ENCODE data around the gene BBS9. TPM values are rescaled to one million over a fixed set of nuclear protein-coding genes. Genes with fewer than 3 reads are reported as not detected.
A peak's percentile ranks its signal among the peaks of the same experiment; 100 is the strongest.

BBS9 gene
- total and polyA plus RNA-seq, 4 experiments from 2014 or later = 13.9 to 27.3 (median 24.8) TPM

DNA sequence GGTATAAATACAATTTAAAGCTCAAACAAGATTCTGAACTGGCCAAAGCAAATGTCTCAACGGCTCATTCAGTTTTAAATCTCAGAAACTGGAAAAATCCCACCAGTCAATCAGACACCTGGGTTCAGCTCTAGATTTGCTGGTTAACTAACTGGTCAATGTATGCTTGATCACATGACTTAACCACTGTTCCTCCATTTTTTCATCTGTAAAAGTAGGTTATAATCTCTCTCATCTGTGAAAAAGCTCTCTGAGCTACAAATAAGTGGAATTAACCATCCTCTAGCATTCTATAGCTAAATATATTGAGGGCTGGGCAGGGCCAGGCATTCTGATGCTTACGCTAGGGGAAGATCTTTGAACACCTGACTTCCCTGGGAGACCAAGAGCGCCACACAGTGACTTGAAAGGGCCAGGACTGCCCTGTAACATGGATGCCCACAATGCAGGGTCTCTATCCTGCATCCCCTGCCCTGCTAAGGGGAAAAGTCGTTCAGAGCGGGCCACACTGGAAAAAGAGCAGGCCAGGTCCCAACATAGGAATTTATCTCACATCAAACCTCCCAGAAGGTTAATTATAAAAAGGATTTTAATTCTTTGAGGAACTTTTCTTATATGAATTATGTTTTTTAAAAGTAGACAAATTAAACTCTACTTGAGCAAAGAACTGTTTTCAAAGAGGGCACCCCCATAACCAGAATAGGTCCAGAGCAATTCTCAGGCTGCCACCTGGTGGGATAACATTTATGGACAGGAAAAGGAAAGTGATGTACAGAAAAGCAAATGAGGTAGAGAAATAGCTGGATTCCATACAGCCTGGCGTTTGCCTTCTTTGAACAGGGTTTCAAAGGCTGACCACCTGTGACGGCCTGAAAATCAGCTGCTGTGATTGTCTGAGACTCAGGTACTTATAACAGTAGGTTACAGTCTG lies 22.0 kb upstream of the BBS9 start:
- H3K27me3 ChIP-seq (ENCODE audit: insufficient read depth, low read length) = no peaks in the 10 kb centered on the region
- Mint-ChIP-seq H3K36me3 (peaks cover 6 to 18% of the 10 kb centered on the region in 2 donors), H3K27ac (peak overlapping the region in 5 of 7 donors; percentile 15 to 69 (median 62)), H3K4me3 (peak overlapping the region; percentile 67 to 95 (median 86)), H3K4me1 (peaks cover 26 to 57% (median 43%) of the 10 kb centered on the region in 4 donors), H3K9me3 (no peaks in the 10 kb centered on the region), H3K27me3 (peaks cover 3% of the 10 kb centered on the region in 2 donors)
- no peaks in the 10 kb centered on the region for H3K9me3 ChIP-seq (ENCODE audit: control insufficient read depth in 1 of 2, low read length in 2 of 2)
- ChIA-PET CTCF (ENCODE audit: partially characterized antibody) (interaction anchor here (0.6 to 5.5 kb wide), 31 partner anchors 14 to 415 kb away, joined by 3 to 52 read pairs (median 5); partner anchors contain the start of genes BBS9 and NT5C3A), POLR2A (ENCODE audit: partially characterized antibody) (interaction anchor here (0.8 to 3.2 kb wide), 7 partner anchors 22 to 618 kb away, joined by 3 to 26 read pairs (median 10); partner anchors contain the start of genes BBS9, KBTBD2, LSM5 and NT5C3A)
- no peak overlapping the region for H3K27ac ChIP-seq (ENCODE audit: low read depth, low read length)
- DNase-seq = peak in 4 of 5 donors; percentile 16 to 44 (median 39)
- H3K4me3 ChIP-seq (ENCODE audit: low read length in 2 of 2) = peak overlapping the region; percentile 25 to 59
- intact Hi-C loops (cut with micrococcal nuclease) = loop anchor here (2.0 to 10.0 kb wide), 5 partner anchors 143 to 415 kb away; no protein-coding TSS in a partner anchor
- peaks cover 38% of the 10 kb centered on the region for H3K4me1 ChIP-seq (ENCODE audit: insufficient read depth, low read length)
- H3K36me3 ChIP-seq (ENCODE audit: insufficient read depth, low read length) = peaks cover 7% of the 10 kb centered on the region

DNA sequence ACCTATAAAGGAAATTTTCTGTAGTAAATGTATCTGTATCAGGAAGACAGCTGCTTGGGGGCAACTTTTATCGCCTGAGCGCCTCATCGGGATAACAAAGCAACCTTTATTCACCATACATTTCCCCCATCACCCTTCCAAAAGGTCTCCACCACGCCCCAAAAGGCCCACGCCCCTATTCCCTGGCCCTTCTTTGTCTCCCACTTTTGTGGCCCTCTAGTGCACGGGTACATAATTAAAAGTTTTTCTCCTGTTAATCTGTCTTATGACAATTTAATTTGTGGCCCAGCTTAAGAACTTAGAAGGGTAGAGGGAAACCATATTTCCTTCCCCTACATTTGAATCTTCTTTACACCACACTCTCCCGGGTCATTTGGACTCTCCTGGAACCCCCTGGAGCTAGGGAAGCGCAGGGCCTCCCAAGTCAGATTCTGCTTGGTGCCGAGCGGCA lies 20.8 kb upstream of the BBS9 start:
- Histone ChIP-seq H3K4me1 (ENCODE audit: insufficient read depth, low read length) (peaks cover 38% of the 10 kb centered on the region), H3K4me3 (ENCODE audit: low read length in 2 of 2) (peak overlapping the region; percentile 25 to 59), H3K36me3 (ENCODE audit: insufficient read depth, low read length) (no peaks in the 10 kb centered on the region), H3K9me3 (ENCODE audit: control insufficient read depth in 1 of 2, low read length in 2 of 2) (no peaks in the 10 kb centered on the region), H3K27ac (ENCODE audit: low read depth, low read length) (peak overlapping the region; percentile 80), H3K27me3 (ENCODE audit: insufficient read depth, low read length) (no peaks in the 10 kb centered on the region)
- H3K4me3 Mint-ChIP-seq = peak overlapping the region; percentile 78 to 95 (median 86)
- H3K4me1 Mint-ChIP-seq = peaks cover 26 to 55% (median 41%) of the 10 kb centered on the region in 4 donors
- H3K27me3 Mint-ChIP-seq = peaks cover 6 to 7% of the 10 kb centered on the region in 2 donors
- H3K27ac Mint-ChIP-seq = peak overlapping the region; percentile 49 to 93 (median 81)
- POLR2A ChIA-PET (ENCODE audit: partially characterized antibody) = interaction anchor here (0.6 to 3.2 kb wide), 14 partner anchors 12 to 619 kb away, joined by 3 to 26 read pairs (median 4); partner anchors contain the start of genes AVL9, BBS9, FKBP9 and KBTBD2
- peak in 1 of 5 donors; percentile 2 for DNase-seq
- H3K36me3 Mint-ChIP-seq = peaks cover 0 to 7% of the 10 kb centered on the region in 2 donors
- intact Hi-C loops (cut with micrococcal nuclease) = loop anchor here (1.0 to 10.0 kb wide), 9 partner anchors 21 to 416 kb away; partner anchors contain the start of genes BBS9 and NT5C3A
- CTCF ChIA-PET (ENCODE audit: partially characterized antibody) = interaction anchor here (0.8 to 5.5 kb wide), 35 partner anchors 13 to 618 kb away, joined by 3 to 52 read pairs (median 5); partner anchors contain the start of genes BBS9, LSM5 and NT5C3A
- H3K9me3 Mint-ChIP-seq = no peaks in the 10 kb centered on the region

DNA sequence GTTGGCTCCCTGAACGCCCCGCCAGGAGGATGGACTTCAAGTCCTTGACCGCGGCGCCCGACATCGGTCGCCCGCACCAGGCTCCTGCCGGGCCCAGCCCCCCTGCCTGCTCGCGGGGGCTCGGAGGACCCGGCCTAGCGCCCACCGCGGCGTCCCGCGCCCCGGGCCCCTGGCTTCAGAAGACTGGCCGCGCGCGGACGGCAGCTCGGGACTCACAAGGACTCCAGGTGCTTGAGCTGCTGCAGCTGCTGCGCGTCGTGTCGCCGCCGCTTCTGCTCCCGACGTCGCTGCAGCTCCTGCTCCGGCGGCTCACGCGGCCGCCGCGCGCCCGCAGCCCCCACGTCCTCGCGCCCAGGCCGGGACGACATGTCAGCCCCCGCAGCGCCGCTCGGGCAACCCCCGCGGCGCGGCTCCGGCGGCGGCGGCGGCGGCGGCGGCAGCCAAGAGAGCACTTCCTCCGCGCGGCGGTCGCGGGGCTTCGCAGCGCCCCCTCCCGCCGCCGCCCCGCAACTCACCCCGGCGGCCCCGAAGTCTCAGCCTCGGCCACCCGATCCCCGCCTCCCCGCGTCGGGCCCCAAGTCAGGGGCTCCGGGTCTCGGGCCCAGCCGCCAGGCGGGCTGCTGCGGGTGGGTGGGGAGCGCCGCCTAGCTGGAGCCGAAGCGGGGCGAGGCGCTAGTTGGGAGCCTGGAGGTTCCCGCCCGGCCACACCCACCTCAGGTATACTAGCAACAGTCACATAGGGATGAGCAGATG lies 20.2 kb upstream of the BBS9 start, which contains the start of gene RP9:
Gene RP9 (minus strand): TSS at position 400 of the 753 bp plus-strand sequence. CDS start 32 bp downstream, at position 368.
- Histone ChIP-seq H3K4me1 (ENCODE audit: insufficient read depth, low read length) (peaks cover 38% of the 10 kb centered on the region), H3K27ac (ENCODE audit: low read depth, low read length) (peak within 1 kb of the TSS; percentile 80), H3K36me3 (ENCODE audit: insufficient read depth, low read length) (no peaks in the 10 kb centered on the region), H3K4me3 (ENCODE audit: low read length in 2 of 2) (peak within 1 kb of the TSS; percentile 25 to 59), H3K9me3 (ENCODE audit: control insufficient read depth in 1 of 2, low read length in 2 of 2) (no peaks in the 10 kb centered on the region), H3K27me3 (ENCODE audit: insufficient read depth, low read length) (no peaks in the 10 kb centered on the region)
- ChIA-PET POLR2A (ENCODE audit: partially characterized antibody) (interaction anchor here (0.6 to 3.2 kb wide), 13 partner anchors 12 to 619 kb away, joined by 3 to 26 read pairs (median 5); partner anchors contain the start of genes AVL9, BBS9, KBTBD2 and LSM5), CTCF (ENCODE audit: partially characterized antibody) (interaction anchor here (0.8 to 5.5 kb wide), 31 partner anchors 13 to 619 kb away, joined by 3 to 52 read pairs (median 5); partner anchors contain the start of genes BBS9, LSM5 and NT5C3A)
- Mint-ChIP-seq H3K27me3 (peaks cover 6 to 8% of the 10 kb centered on the region in 2 donors), H3K4me3 (peak within 1 kb of the TSS; percentile 78 to 95 (median 86)), H3K36me3 (peaks cover 0 to 3% of the 10 kb centered on the region in 2 donors), H3K9me3 (no peaks in the 10 kb centered on the region), H3K4me1 (peaks cover 21 to 49% (median 36%) of the 10 kb centered on the region in 4 donors), H3K27ac (peak within 1 kb of the TSS; percentile 49 to 93 (median 81))
- intact Hi-C loops (cut with micrococcal nuclease) = loop anchor here (1.0 to 10.0 kb wide), 9 partner anchors 20 to 417 kb away; partner anchors contain the start of genes BBS9 and NT5C3A
- peak; percentile 74 to 83 (median 78) for DNase-seq

DNA sequence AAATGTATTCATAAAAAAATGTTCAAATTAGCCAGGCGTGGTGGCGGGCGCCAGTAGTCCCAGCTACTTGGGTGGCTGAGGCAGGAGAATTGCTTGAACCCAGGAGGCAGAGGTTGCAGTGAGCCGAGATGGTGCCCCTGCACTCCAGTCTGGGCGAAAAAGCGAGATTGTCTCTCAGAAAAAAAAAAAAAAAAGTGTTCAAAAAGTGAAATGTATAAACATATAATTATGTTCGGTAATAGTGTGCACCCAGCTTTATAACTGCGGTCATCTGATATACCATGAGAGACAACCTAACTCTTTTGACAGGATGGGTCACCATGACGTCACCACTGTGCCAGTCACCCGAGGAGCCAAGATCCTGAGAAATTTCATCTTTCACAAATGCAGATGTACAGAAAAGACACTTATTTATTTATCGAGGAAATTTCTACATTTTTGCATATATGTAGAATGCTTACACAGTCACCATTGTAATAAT lies 19.6 kb upstream of the BBS9 start:
- ChIA-PET CTCF (ENCODE audit: partially characterized antibody) (interaction anchor here (0.8 to 5.5 kb wide), 18 partner anchors 12 to 619 kb away, joined by 3 to 52 read pairs (median 5); partner anchors contain the start of genes BBS9, LSM5 and NT5C3A), POLR2A (ENCODE audit: partially characterized antibody) (interaction anchor here (1.5 to 3.2 kb wide), 7 partner anchors 19 to 218 kb away, joined by 3 to 26 read pairs (median 10); partner anchors contain the start of genes BBS9, KBTBD2 and NT5C3A)
- H3K4me3 Mint-ChIP-seq = peak overlapping the region; percentile 63 to 81 (median 76)
- Histone ChIP-seq H3K9me3 (ENCODE audit: control insufficient read depth in 1 of 2, low read length in 2 of 2) (no peaks in the 10 kb centered on the region), H3K27ac (ENCODE audit: low read depth, low read length) (peak overlapping the region; percentile 59), H3K27me3 (ENCODE audit: insufficient read depth, low read length) (no peaks in the 10 kb centered on the region), H3K36me3 (ENCODE audit: insufficient read depth, low read length) (no peaks in the 10 kb centered on the region), H3K4me3 (ENCODE audit: low read length in 2 of 2) (peak overlapping the region in 1 of 2 donors; percentile 46), H3K4me1 (ENCODE audit: insufficient read depth, low read length) (peaks cover 38% of the 10 kb centered on the region)
- peaks cover 20 to 44% (median 34%) of the 10 kb centered on the region in 4 donors for H3K4me1 Mint-ChIP-seq
- DNase-seq = peak in 1 of 5 donors; percentile 36
- H3K36me3 Mint-ChIP-seq = peaks cover 0 to 2% of the 10 kb centered on the region in 2 donors
- intact Hi-C loops (cut with micrococcal nuclease) = loop anchor here (1.0 to 10.0 kb wide), 9 partner anchors 20 to 417 kb away; partner anchors contain the start of genes BBS9 and NT5C3A
- peak overlapping the region in 5 of 7 donors; percentile 1 to 88 (median 46) for H3K27ac Mint-ChIP-seq
- H3K9me3 Mint-ChIP-seq = no peaks in the 10 kb centered on the region
- peaks cover 6 to 10% of the 10 kb centered on the region in 2 donors for H3K27me3 Mint-ChIP-seq

DNA sequence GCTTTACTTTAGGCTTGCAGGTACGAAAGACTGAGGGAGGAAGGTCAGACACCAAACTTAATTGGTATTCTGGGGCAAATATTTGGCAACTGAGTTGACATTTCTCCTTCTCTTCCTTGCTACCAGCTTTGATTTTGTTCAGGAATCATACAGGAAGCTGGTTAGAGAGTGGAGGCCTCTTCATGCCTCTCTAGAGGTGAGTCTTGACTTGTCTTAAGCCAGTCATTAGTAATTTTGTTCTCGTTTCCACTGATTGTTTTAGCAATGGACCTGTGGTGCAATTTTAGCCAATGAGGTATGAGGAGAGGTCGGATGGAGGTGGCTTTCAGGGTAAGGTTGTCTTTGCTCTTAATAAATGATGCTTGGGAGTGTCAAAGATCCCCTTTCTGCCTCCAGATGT lies 17.8 kb upstream of the BBS9 start:
- H3K27me3 ChIP-seq (ENCODE audit: insufficient read depth, low read length) = no peaks in the 10 kb centered on the region
- H3K27me3 Mint-ChIP-seq = peaks cover 8 to 11% of the 10 kb centered on the region in 2 donors
- H3K4me3 ChIP-seq (ENCODE audit: low read length in 2 of 2) = no peak overlapping the region
- ChIA-PET CTCF (ENCODE audit: partially characterized antibody) (interaction anchor here (4.1 to 5.5 kb wide), 2 partner anchors 71 to 265 kb away, joined by 28 to 52 read pairs; no protein-coding TSS in a partner anchor), POLR2A (ENCODE audit: partially characterized antibody) (no interaction called here)
- peaks cover 0 to 2% of the 10 kb centered on the region in 2 donors for H3K36me3 Mint-ChIP-seq
- no peak for DNase-seq
- H3K36me3 ChIP-seq (ENCODE audit: insufficient read depth, low read length) = no peaks in the 10 kb centered on the region
- peaks cover 26% of the 10 kb centered on the region for H3K4me1 ChIP-seq (ENCODE audit: insufficient read depth, low read length)
- intact Hi-C loops (cut with micrococcal nuclease) = no loop called here
- peaks cover 14 to 33% (median 22%) of the 10 kb centered on the region in 4 donors for H3K4me1 Mint-ChIP-seq
- H3K27ac Mint-ChIP-seq = no peak overlapping the region
- H3K9me3 ChIP-seq (ENCODE audit: control insufficient read depth in 1 of 2, low read length in 2 of 2) = no peaks in the 10 kb centered on the region
- no peak overlapping the region for H3K27ac ChIP-seq (ENCODE audit: low read depth, low read length)
- H3K9me3 Mint-ChIP-seq = no peaks in the 10 kb centered on the region
- no peak overlapping the region for H3K4me3 Mint-ChIP-seq

DNA sequence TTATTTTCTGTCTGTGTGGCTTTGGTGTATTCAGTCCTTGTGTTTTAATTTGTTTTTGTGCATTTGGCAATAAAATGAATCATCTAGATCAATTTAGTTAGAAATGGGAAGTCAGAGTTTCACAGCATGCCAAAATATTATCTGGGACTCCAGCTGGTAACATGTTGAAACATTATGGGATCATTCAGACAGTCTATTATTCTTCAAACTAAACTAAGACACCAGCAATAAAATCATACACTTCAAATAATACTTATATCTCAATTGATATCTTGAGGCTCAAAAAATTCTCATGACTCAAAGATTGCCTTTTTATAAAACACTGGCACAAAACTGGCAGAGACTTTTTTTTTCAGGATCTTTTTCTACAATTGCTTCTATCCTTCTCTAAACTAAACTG lies 14.4 kb upstream of the BBS9 start:
- H3K36me3 Mint-ChIP-seq = peaks cover 2 to 9% of the 10 kb centered on the region in 2 donors
- ChIA-PET POLR2A (ENCODE audit: partially characterized antibody) (no interaction called here), CTCF (ENCODE audit: partially characterized antibody) (no interaction called here)
- H3K27ac Mint-ChIP-seq = no peak overlapping the region
- no peak for DNase-seq
- Histone ChIP-seq H3K36me3 (ENCODE audit: insufficient read depth, low read length) (no peaks in the 10 kb centered on the region), H3K9me3 (ENCODE audit: control insufficient read depth in 1 of 2, low read length in 2 of 2) (no peaks in the 10 kb centered on the region), H3K27ac (ENCODE audit: low read depth, low read length) (no peak overlapping the region), H3K27me3 (ENCODE audit: insufficient read depth, low read length) (no peaks in the 10 kb centered on the region), H3K4me1 (ENCODE audit: insufficient read depth, low read length) (peaks cover under 1% of the 10 kb centered on the region), H3K4me3 (ENCODE audit: low read length in 2 of 2) (no peak overlapping the region)
- H3K9me3 Mint-ChIP-seq = peaks cover 3 to 20% (median 15%) of the 10 kb centered on the region in 8 donors
- H3K4me1 Mint-ChIP-seq = peaks cover 0 to 4% (median 3%) of the 10 kb centered on the region in 4 donors
- H3K4me3 Mint-ChIP-seq = no peak overlapping the region
- intact Hi-C loops (cut with micrococcal nuclease) = no loop called here
- peaks cover 15 to 24% of the 10 kb centered on the region in 2 donors for H3K27me3 Mint-ChIP-seq
